ENCODE measurements around the gene MAD1L1. TPM values are rescaled to one million over a fixed set of nuclear protein-coding genes. Genes with fewer than 3 reads are reported as not detected.

The MAD1L1 gene
- total RNA-seq, 1 donor from 2014 or later: 48.4 TPM

- peaks cover 11% of the 10 kb centered on the region for H3K4me1 ChIP-seq
- no peak overlapping the region for H3K27ac ChIP-seq
- H3K36me3 ChIP-seq: peaks cover 29% of the 10 kb centered on the region
- H3K27me3 ChIP-seq: no peaks in the 10 kb centered on the region
- ATAC-seq (no peak), DNase-seq (no peak)
- no peak overlapping the region for H3K4me3 ChIP-seq
- intact Hi-C loops (cut with DNase I): no loop called here
- no peak for TF ChIP-seq CTCF (IDR thresholded peaks at IDR 0.05)
- H3K9me3 ChIP-seq: no peaks in the 10 kb centered on the region
These were observed 45.3 kb upstream of the MAD1L1 start for GRCh38 chr7:2278026-2278425.

GRCh38 chr7:2276107-2276506 lies 43.4 kb upstream of the MAD1L1 start:
- no peak for DNase-seq
- TF ChIP-seq CTCF (IDR thresholded peaks at IDR 0.05): no peak
- Histone ChIP-seq H3K36me3 (peaks cover 48% of the 10 kb centered on the region), H3K27me3 (no peaks in the 10 kb centered on the region), H3K4me3 (no peak overlapping the region), H3K4me1 (no peaks in the 10 kb centered on the region), H3K9me3 (no peaks in the 10 kb centered on the region), H3K27ac (no peak overlapping the region)
- ATAC-seq: no peak
- intact Hi-C loops (cut with DNase I): no loop called here

- no peak overlapping the region for H3K27ac ChIP-seq
- no peak overlapping the region for H3K4me3 ChIP-seq
- H3K4me1 ChIP-seq: no peaks in the 10 kb centered on the region
- ATAC-seq (no peak), DNase-seq (no peak)
- no peak for TF ChIP-seq CTCF (IDR thresholded peaks at IDR 0.05)
- H3K36me3 ChIP-seq: peaks cover 55% of the 10 kb centered on the region
- no peaks in the 10 kb centered on the region for H3K9me3 ChIP-seq
- intact Hi-C loops (cut with DNase I): no loop called here
- H3K27me3 ChIP-seq: no peaks in the 10 kb centered on the region
These were observed 42.4 kb upstream of the MAD1L1 start for GRCh38 chr7:2275101-2275500.

GRCh38 chr7:2274666-2275065 lies 41.9 kb upstream of the MAD1L1 start:
- H3K4me3 ChIP-seq: no peak overlapping the region
- ATAC-seq (peak; percentile 19), DNase-seq (no peak)
- H3K9me3 ChIP-seq: no peaks in the 10 kb centered on the region
- no peak overlapping the region for H3K27ac ChIP-seq
- no peaks in the 10 kb centered on the region for H3K27me3 ChIP-seq
- H3K4me1 ChIP-seq: no peaks in the 10 kb centered on the region
- H3K36me3 ChIP-seq: peaks cover 55% of the 10 kb centered on the region
- intact Hi-C loops (cut with DNase I): no loop called here
- TF ChIP-seq CTCF (IDR thresholded peaks at IDR 0.05): no peak

- ATAC-seq (no peak), DNase-seq (no peak)
- Histone ChIP-seq H3K4me1 (no peaks in the 10 kb centered on the region), H3K4me3 (no peak overlapping the region), H3K27me3 (no peaks in the 10 kb centered on the region), H3K36me3 (peaks cover 55% of the 10 kb centered on the region), H3K9me3 (no peaks in the 10 kb centered on the region), H3K27ac (no peak overlapping the region)
- intact Hi-C loops (cut with DNase I): no loop called here
- TF ChIP-seq CTCF (IDR thresholded peaks at IDR 0.05): no peak
These were observed 41.1 kb upstream of the MAD1L1 start for GRCh38 chr7:2273866-2274265.

GRCh38 chr7:2272031-2272430 lies 39.3 kb upstream of the MAD1L1 start:
- Histone ChIP-seq H3K9me3 (no peaks in the 10 kb centered on the region), H3K27ac (no peak overlapping the region), H3K27me3 (no peaks in the 10 kb centered on the region), H3K4me3 (no peak overlapping the region), H3K4me1 (no peaks in the 10 kb centered on the region), H3K36me3 (peaks cover 55% of the 10 kb centered on the region)
- ATAC-seq (no peak), DNase-seq (no peak)
- intact Hi-C loops (cut with DNase I): no loop called here
- no peak for TF ChIP-seq CTCF (IDR thresholded peaks at IDR 0.05)

Measured in upper lobe of right lung (tissue), 1 donor.